HepG2 (cell line): ENCODE measurements around the gene TEX35. TPM values are rescaled to one million over a fixed set of nuclear protein-coding genes. Genes with fewer than 3 reads are reported as not detected.

Experiments
- ATAC-seq: fragments of 200-7000 bp; cut with Tn5 transposase; 3 replicates; pipeline ENCODE4 v1.9.1; 2020; ENCODE audit warnings: mild to moderate bottlenecking, moderate library complexity
- BruUV-seq: library from RNA; stranded (reverse); fragments of 400-500 nt; replicated peaks from 2 replicates; lab custom pipeline; 2021; lab: Mats Ljungman, UMichigan
- CTCF ChIA-PET: fragments of 300-600 bp; formaldehyde crosslinking; extraction: SDS; loops from one replicate; lab custom pipeline; 2021; ENCODE audit warnings: low total read pairs, inconsistent platforms, low intra/inter-chr PET ratio; lab: Yijun Ruan, JAX
- POLR2A ChIA-PET: fragments of 350-600 bp; sonication (Branson Sonifier 250); formaldehyde crosslinking; loops from one replicate; lab custom pipeline; 2020; ENCODE audit warnings: antibody characterized with exemption, inconsistent platforms; lab: Yijun Ruan, JAX
- DNase-seq: peaks from one replicate; pipeline ENCODE4 v3.0.0-alpha.2; 2015; ENCODE audit warnings: low spot score
- FAIRE-seq: peaks from 3 replicates; lab custom pipeline; 2011; peaks lifted over from hg19 to GRCh38; lab: Jason Lieb, UNC
- H2AFZ ChIP-seq: one replicate; pipeline ENCODE4 v1.6.1; 2011; ENCODE audit warnings: low read length, inconsistent platforms
- H3K27ac ChIP-seq: fragments of 300-600 bp; 3 replicates; pipeline ENCODE4 v1.8.0; 2011; ENCODE audit warnings: mixed run types, mild to moderate bottlenecking, mixed read lengths, low read length, inconsistent platforms; ENCODE audit not compliant: insufficient read depth; ENCODE audit errors: extremely low read length
- H3K27me3 ChIP-seq, 2 experiments: fragments of 200-600 bp in 1 of 2; 2 replicates in 1 of 2; 3 replicates in 1 of 2; pipeline versions ENCODE4 v1.6.0 to v1.8.0; 2011; ENCODE audit warnings: low read length in 2 of 2, mild to moderate bottlenecking in 2 of 2, moderate library complexity in 2 of 2, inconsistent platforms in 1 of 2; ENCODE audit not compliant: insufficient read depth in 2 of 2, control insufficient read depth in 1 of 2
- H3K36me3 ChIP-seq, 2 experiments: fragments of 200-600 bp in 1 of 2; replicated peaks in 1 of 2; 2 replicates in 1 of 2; 3 replicates in 1 of 2; pipeline versions ENCODE4 v1.5.1 to v1.8.0; 2011; ENCODE audit warnings: low read length in 2 of 2, inconsistent platforms in 1 of 2; ENCODE audit not compliant: insufficient read depth in 2 of 2, control insufficient read depth in 1 of 2
- H3K4me1 ChIP-seq: 2 replicates; pipeline ENCODE4 v1.5.1; 2012; ENCODE audit warnings: low read length, inconsistent platforms; ENCODE audit not compliant: insufficient read depth
- H3K4me2 ChIP-seq: 2 replicates; pipeline ENCODE4 v1.6.0; 2011; ENCODE audit warnings: low read depth, low read length, inconsistent platforms
- H3K4me3 ChIP-seq, 3 experiments: fragments of 200-600 bp in 1 of 3; sonication (generic), shearing (Covaris generic) in 1 of 3; replicated peaks in 1 of 3; 2 replicates each; pipeline ENCODE4 v1.5.1; 2011 to 2016; ENCODE audit warnings: low read length in 3 of 3, inconsistent platforms in 2 of 3, low read depth in 2 of 3, mild to moderate bottlenecking in 2 of 3, control low read depth in 1 of 3, mixed read lengths in 1 of 3; ENCODE audit not compliant: insufficient read depth in 1 of 3
- H3K79me2 ChIP-seq: one replicate; pipeline ENCODE4 v1.6.1; 2011; ENCODE audit warnings: low read length, inconsistent platforms; ENCODE audit not compliant: insufficient read depth
- H3K9ac ChIP-seq: 2 replicates; pipeline ENCODE4 v1.6.0; 2011; ENCODE audit warnings: mild to moderate bottlenecking, low read depth, low read length, inconsistent platforms; ENCODE audit not compliant: insufficient read depth
- H3K9me3 ChIP-seq: 2 replicates; pipeline ENCODE4 v1.5.1; 2012; ENCODE audit warnings: mild to moderate bottlenecking, low read length
- H4K20me1 ChIP-seq: 2 replicates; pipeline ENCODE4 v1.6.0; 2011; ENCODE audit warnings: inconsistent platforms, mild to moderate bottlenecking, low read length, moderate library complexity; ENCODE audit not compliant: insufficient read depth
- AHDC1 ChIP-seq: sonication (generic); formaldehyde crosslinking; IDR thresholded peaks from 2 replicates; pipeline ENCODE4 v1.5.1; 2020; ENCODE audit warnings: mild to moderate bottlenecking, missing genetic modification reagents, borderline replicate concordance
- WGBS: methylation state at CpG from one replicate; pipeline ENCODE4 v1.1.6; 2017; ENCODE audit warnings: low lambda C conversion rate; 5-methylcytosine and 5-hydroxymethylcytosine counted together
- in situ Hi-C: cut with HindIII; loops from 2 replicates; pipeline ENCODE4 v1.10.0; 2017; ENCODE audit warnings: low pct_unique_long_range_greater_than_20kb; ENCODE audit not compliant: extremely low pct_ligation_motif_present
- intact Hi-C: fragments of 100-400 bp; cut with micrococcal nuclease; formaldehyde crosslinking; loops from one replicate; pipeline ENCODE4 v1.10.0; 2022; ENCODE audit not compliant: unreplicated experiment
- polyA plus RNA-seq, 8 experiments: library from polyadenylated mRNA; depleted of rRNA in 3 of 8; stranded (reverse) in 7 of 8; unstranded in 1 of 8; fragments of >200 nt; fragmentation: Illumina TruSeq in 4 of 8; extraction: Trizol in 4 of 8; gene quantifications; 2 replicates each; pipeline versions ENCODE4 v1.2.1 to v1.2.3, GENCODE V29; 2011 to 2016; ENCODE audit warnings: low read depth in 4 of 8, missing spikeins in 1 of 8, mixed read lengths in 1 of 8; ENCODE audit not compliant: insufficient read depth in 1 of 8
- total RNA-seq, 5 experiments: library from RNA; depleted of rRNA; stranded (reverse); fragments of >200 nt; fragmentation: Illumina TruSeq; extraction: Trizol; gene quantifications; 2 replicates each; pipeline ENCODE4 v1.2.3, GENCODE V29; 2016; ENCODE audit warnings: low read depth in 1 of 5

The TEX35 gene
- total and polyA plus RNA-seq, 2 of the 13 experiments (the other 11 are each of a cell fraction or from before 2014, with no cell fraction given): not detected

- CTCF ChIA-PET: no interaction called here
- ATAC-seq: no peak
Measured at GRCh38 chr1:178477841-178478240, 35.1 kb upstream of the TEX35 start.

More at GRCh38 chr1:178477841-178478240, 35.1 kb upstream of the TEX35 start:
- intact Hi-C loops (no loop called here), in situ Hi-C loops (no loop called here)
- BruUV-seq: no TSS peak
- no peak for TF ChIP-seq AHDC1 (CRISPR knock-in tag)
- FAIRE-seq (no peak), DNase-seq (no peak)
- Histone ChIP-seq H3K4me1 (no peaks in the 10 kb centered on the region), H3K27ac (no peak overlapping the region), H3K4me2 (no peak overlapping the region), H3K27me3 (no peaks in the 10 kb centered on the region), H3K36me3 (peaks cover 1 to 2% of the 10 kb centered on the region in 2 experiments; a peak in 2 of 5 replicates), H4K20me1 (no peaks in the 10 kb centered on the region), H3K9ac (no peak overlapping the region), H2AFZ (no peak overlapping the region), H3K9me3 (no peaks in the 10 kb centered on the region), H3K79me2 (no peaks in the 10 kb centered on the region), H3K4me3 (no peak overlapping the region)
- WGBS: 73% methylated on average over 1 of the region's 1 CpG
- POLR2A ChIA-PET: no interaction called here
